Gastroesophageal sphincter (tissue), 4 donors: ENCODE data around the gene ZNF594. TPM values are rescaled to one million over a fixed set of nuclear protein-coding genes. Genes with fewer than 3 reads are reported as not detected.

Experiments used
- ATAC-seq: fragments of 150-250 bp; one replicate; pipeline ENCODE4 v1.9.1; 2016; ENCODE audit warnings: mild to moderate bottlenecking, moderate library complexity
- H3K27ac ChIP-seq, 4 donors: fragments of 200-600 bp; sonication (generic) in 3 of 4; 1 replicate in 3 of 4; 2 replicates in 1 of 4; pipeline ENCODE4 v1.5.1; 2016 to 2019
- H3K27me3 ChIP-seq: fragments of 200-600 bp; sonication (generic); one replicate; pipeline ENCODE4 v1.5.1; 2019
- H3K36me3 ChIP-seq, 2 donors: fragments of 200-600 bp; sonication (generic); one replicate each; pipeline ENCODE4 v1.5.1; 2019; ENCODE audit warnings: control low read depth in 1 of 2
- H3K4me1 ChIP-seq, 3 donors: fragments of 200-600 bp; sonication (generic); 1 replicate in 2 of 3; 2 replicates in 1 of 3; pipeline ENCODE4 v1.5.1; 2016 to 2019; ENCODE audit warnings: control low read depth in 2 of 3
- H3K4me3 ChIP-seq, 2 donors: fragments of 200-600 bp; sonication (generic); one replicate each; pipeline ENCODE4 v1.5.1; 2019; ENCODE audit warnings: mild to moderate bottlenecking in 1 of 2, moderate library complexity in 1 of 2
- H3K9me3 ChIP-seq, 3 donors: fragments of 200-600 bp; sonication (generic); one replicate each; pipeline ENCODE4 v1.5.1; 2017 to 2019; ENCODE audit warnings: control low read depth in 2 of 3
- EP300 ChIP-seq: sonication (generic); formaldehyde crosslinking; IDR thresholded peaks from one replicate; pipeline ENCODE4 v1.6.1; 2017; ENCODE audit warnings: antibody characterized with exemption, mild to moderate bottlenecking
- POLR2A ChIP-seq, 2 donors: fragments of 450-650 bp; IDR thresholded peaks; one replicate each; pipeline ENCODE4 v1.6.1; 2017; ENCODE audit warnings: antibody characterized with exemption in 2 of 2, mild to moderate bottlenecking in 2 of 2, moderate library complexity in 1 of 2
- POLR2AphosphoS5 ChIP-seq: sonication (generic); formaldehyde crosslinking; IDR thresholded peaks from one replicate; pipeline ENCODE4 v1.6.1; 2017; ENCODE audit warnings: antibody characterized with exemption
- WGBS, 2 donors: methylation state at CpG; one replicate each; pipeline ENCODE4 v1.1.5; 2018; ENCODE audit warnings: low coverage in 1 of 2; 5-methylcytosine and 5-hydroxymethylcytosine counted together
- total RNA-seq, 4 donors: library from RNA; depleted of rRNA; stranded (reverse); fragments of >200 nt; gene quantifications; one replicate each; pipeline ENCODE4 v1.1.0, GENCODE V29; 2016
- TF ChIP-seq, protein P1 (sequence below), 4 experiments: fragments of 200-600 bp in 2 of 4; fragments of 450-650 bp in 2 of 4; sonication (generic) in 1 of 4; IDR thresholded peaks; one replicate each; pipeline ENCODE4 v1.5.1; 2017 to 2019; ENCODE audit warnings: antibody characterized with exemption in 4 of 4, mild to moderate bottlenecking in 2 of 4, moderate library complexity in 2 of 4

The ZNF594 gene
- total RNA-seq, 4 donors from 2014 or later: 8.4 to 21.3 (median 10.7) TPM

DNA sequence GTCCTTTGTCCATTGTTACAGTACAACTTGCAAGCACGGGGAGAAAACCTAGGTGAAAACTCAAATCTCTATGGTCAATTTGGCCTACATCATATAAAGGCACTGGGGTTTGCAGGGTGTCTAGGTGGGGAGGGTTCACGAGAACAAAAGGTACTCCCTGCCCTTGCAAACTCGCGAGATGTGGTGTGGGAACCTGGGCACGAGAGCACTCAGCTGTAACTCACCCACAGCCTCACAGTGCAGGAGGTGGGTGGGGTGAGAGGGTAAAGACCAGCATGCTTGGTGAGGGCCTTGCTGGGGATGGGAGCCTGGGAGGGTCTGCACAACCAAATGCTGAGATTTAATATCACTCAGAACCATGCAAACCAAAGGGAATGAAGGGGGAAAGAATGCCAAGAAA is 18.4 kb upstream of the ZNF594 start:
- Histone ChIP-seq H3K4me1 (no peaks in the 10 kb centered on the region), H3K4me3 (no peak overlapping the region), H3K36me3 (peaks cover 0 to 47% of the 10 kb centered on the region in 2 donors), H3K27me3 (no peaks in the 10 kb centered on the region), H3K9me3 (no peaks in the 10 kb centered on the region), H3K27ac (no peak overlapping the region)
- WGBS, 2 donors: 91 to 100% methylated on average over 4 to 5 of the region's 5 CpGs
- TF ChIP-seq, protein P1, sequence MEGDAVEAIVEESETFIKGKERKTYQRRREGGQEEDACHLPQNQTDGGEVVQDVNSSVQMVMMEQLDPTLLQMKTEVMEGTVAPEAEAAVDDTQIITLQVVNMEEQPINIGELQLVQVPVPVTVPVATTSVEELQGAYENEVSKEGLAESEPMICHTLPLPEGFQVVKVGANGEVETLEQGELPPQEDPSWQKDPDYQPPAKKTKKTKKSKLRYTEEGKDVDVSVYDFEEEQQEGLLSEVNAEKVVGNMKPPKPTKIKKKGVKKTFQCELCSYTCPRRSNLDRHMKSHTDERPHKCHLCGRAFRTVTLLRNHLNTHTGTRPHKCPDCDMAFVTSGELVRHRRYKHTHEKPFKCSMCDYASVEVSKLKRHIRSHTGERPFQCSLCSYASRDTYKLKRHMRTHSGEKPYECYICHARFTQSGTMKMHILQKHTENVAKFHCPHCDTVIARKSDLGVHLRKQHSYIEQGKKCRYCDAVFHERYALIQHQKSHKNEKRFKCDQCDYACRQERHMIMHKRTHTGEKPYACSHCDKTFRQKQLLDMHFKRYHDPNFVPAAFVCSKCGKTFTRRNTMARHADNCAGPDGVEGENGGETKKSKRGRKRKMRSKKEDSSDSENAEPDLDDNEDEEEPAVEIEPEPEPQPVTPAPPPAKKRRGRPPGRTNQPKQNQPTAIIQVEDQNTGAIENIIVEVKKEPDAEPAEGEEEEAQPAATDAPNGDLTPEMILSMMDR (IDR thresholded peaks at IDR 0.05): no peak
- TF ChIP-seq EP300: no peak
- TF ChIP-seq POLR2A (IDR thresholded peaks at IDR 0.05): no peak
- TF ChIP-seq POLR2AphosphoS5: no peak
- no peak for ATAC-seq

DNA sequence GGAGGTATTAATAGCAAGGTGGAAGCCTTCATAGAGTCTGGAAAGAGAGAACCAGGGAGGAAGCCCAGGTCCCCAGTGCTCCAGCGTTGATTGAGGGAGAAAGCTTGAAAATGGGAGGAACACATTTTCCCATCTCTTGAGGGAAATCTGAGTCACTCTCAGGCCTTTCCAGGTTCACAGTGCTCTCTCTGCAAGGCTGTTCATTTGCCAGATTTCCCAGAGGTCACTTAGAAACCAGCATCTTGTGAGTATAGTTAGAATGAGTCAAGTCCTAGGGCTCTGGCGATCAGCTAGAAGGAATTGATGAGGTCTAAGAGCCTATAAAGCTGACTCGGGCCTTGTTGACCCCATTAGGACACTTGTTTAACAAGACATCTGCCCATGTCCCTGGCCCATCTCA is 17.7 kb upstream of the ZNF594 start:
- no peak overlapping the region for H3K27ac ChIP-seq
- TF ChIP-seq EP300 (no peak), POLR2AphosphoS5 (no peak), POLR2A (IDR thresholded peaks at IDR 0.05) (no peak)
- TF ChIP-seq, protein P1 (IDR thresholded peaks at IDR 0.05): no peak
- no peak overlapping the region for H3K4me3 ChIP-seq
- no peaks in the 10 kb centered on the region for H3K4me1 ChIP-seq
- ATAC-seq: no peak
- H3K9me3 ChIP-seq: no peaks in the 10 kb centered on the region
- 75 to 85% methylated on average over 2 to 3 of the region's 3 CpGs for WGBS, 2 donors
- peaks cover 0 to 40% of the 10 kb centered on the region in 2 donors for H3K36me3 ChIP-seq
- H3K27me3 ChIP-seq: no peaks in the 10 kb centered on the region

DNA sequence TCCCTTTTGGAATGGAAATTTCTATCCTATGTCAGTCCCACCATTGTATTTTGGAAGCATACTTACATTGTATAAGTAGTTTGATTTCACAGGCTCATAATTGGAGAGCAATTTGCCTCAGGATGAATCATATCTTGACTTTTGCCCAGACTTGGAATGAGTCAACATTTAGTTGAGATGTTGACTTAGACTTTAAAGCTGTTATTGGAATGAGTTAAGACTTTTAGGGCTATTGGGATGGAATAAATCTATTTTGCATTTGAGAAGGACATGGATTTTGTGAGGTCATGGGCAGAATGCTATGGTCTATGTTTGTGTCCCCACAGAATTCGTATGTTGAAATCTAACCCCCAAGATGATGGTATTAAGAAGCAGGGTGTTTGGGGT is 12.2 kb upstream of the ZNF594 start:
- WGBS, 2 donors: 100% methylated on average over 1 of the region's 1 CpG
- ATAC-seq: no peak

DNA sequence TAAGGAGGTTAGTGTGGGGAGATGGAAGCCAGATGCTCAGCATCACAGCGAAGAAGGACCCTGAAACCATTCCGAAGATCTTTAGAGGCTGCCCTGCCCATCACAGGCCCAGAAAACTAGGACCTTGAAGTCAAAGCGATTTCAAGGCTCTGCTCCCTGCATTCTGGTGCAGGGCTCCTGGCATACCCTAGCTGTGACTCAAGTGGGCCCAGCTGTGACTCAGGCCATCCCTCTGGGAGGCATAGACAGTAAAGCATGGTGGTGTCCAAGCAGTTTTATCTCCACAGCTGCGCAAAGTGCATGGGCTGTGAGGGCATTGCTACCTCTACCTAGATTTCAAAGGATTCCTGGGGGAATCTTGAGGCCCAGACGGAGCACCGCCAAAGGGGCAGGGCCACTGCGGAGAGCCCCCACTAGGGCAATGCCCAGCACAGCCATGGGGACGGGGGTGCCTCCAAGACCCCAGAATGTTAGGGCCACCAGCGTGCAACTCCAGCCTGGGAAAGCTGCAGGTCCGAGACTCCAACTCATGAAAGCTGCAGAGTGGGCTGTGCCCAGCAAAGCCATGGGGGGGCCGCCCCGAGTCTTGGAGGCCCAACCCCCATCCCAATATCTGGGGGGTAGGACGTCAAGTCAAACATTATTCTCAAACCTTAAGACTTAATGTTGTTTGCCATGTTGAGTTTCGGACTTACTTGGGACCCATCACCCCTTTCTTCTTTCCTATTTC is 11.7 kb upstream of the ZNF594 start:
- H3K27ac ChIP-seq: no peak overlapping the region
- no peaks in the 10 kb centered on the region for H3K4me1 ChIP-seq
- no peaks in the 10 kb centered on the region for H3K9me3 ChIP-seq
- H3K36me3 ChIP-seq: peaks cover 0 to 9% of the 10 kb centered on the region in 2 donors
- no peak for ATAC-seq
- WGBS, 2 donors: 86 to 88% methylated on average over 6 of the region's 14 CpGs
- TF ChIP-seq EP300: no peak
- no peak for TF ChIP-seq POLR2AphosphoS5
- TF ChIP-seq POLR2A (IDR thresholded peaks at IDR 0.05): no peak
- TF ChIP-seq, protein P1 (IDR thresholded peaks at IDR 0.05): no peak
- no peaks in the 10 kb centered on the region for H3K27me3 ChIP-seq
- H3K4me3 ChIP-seq: no peak overlapping the region

More for the DNA sequence above, 12.2 kb upstream of the ZNF594 start:
- H3K9me3 ChIP-seq: no peaks in the 10 kb centered on the region
- H3K27ac ChIP-seq: no peak overlapping the region
- TF ChIP-seq, protein P1 (IDR thresholded peaks at IDR 0.05): no peak
- TF ChIP-seq POLR2A (IDR thresholded peaks at IDR 0.05) (no peak), POLR2AphosphoS5 (no peak), EP300 (no peak)
- no peaks in the 10 kb centered on the region for H3K4me1 ChIP-seq
- no peaks in the 10 kb centered on the region for H3K27me3 ChIP-seq
- H3K36me3 ChIP-seq: peaks cover 0 to 9% of the 10 kb centered on the region in 2 donors
- H3K4me3 ChIP-seq: no peak overlapping the region

DNA sequence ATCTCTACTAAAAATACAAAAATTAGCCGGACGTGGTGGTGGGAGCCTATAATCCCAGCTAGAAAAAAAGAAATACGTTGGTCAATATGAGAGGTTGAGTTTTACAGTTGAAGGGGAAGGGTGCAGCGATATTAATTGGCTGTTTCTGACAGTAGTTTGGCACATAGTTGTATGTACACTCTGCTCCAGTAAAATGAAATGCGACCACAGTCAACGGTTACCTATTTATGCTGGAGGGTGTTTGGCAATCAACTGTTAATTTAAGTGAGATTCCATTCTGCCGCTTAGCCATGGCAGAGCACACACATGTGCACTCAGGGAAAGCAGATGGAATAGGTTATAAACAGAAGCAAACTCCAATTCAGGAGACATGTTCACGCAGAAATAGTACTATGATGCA is 9.3 kb upstream of the ZNF594 start:
- ATAC-seq: no peak
- no peak for TF ChIP-seq POLR2A (IDR thresholded peaks at IDR 0.05)
- TF ChIP-seq, protein P1 (IDR thresholded peaks at IDR 0.05): no peak
- H3K27me3 ChIP-seq: no peaks in the 10 kb centered on the region
- WGBS, 2 donors: 88 to 91% methylated on average over 8 of the region's 8 CpGs
- no peaks in the 10 kb centered on the region for H3K4me1 ChIP-seq
- H3K27ac ChIP-seq: no peak overlapping the region
- H3K9me3 ChIP-seq: no peaks in the 10 kb centered on the region
- H3K4me3 ChIP-seq: no peak overlapping the region
- peaks cover 0 to 9% of the 10 kb centered on the region in 2 donors for H3K36me3 ChIP-seq
